Measurements from ENCODE around the gene SLC25A26. TPM values are rescaled to one million over a fixed set of nuclear protein-coding genes. Genes with fewer than 3 reads are reported as not detected.

The SLC25A26 gene
- total RNA-seq, 1 experiment from 2014 or later: 13.2 TPM

- in situ Hi-C loops (cut with HindIII; ENCODE audit: low pct_unique_long_range_greater_than_20kb, low sequenced_read_pairs): no loop called here
Observed at GRCh38 chr3:66409771-66410754, 189.3 kb downstream of the SLC25A26 start.

GRCh38 chr3:66410976-66411375 lies 190.2 kb downstream of the SLC25A26 start:
- H3K27ac ChIP-seq (ENCODE audit: low read length): no peak overlapping the region
- H3K4me3 ChIP-seq (ENCODE audit: low read depth in 2 of 2, low read length in 2 of 2): no peak overlapping the region
- H3K9me3 ChIP-seq (ENCODE audit: control insufficient read depth, insufficient read depth, low read depth, low read length): no peaks in the 10 kb centered on the region
- no TSS peak for BruUV-seq (replicated peaks)
- ChIA-PET POLR2A (no interaction called here), CTCF (no interaction called here)
- H3K27me3 ChIP-seq (ENCODE audit: control insufficient read depth, insufficient read depth, low read length): no peaks in the 10 kb centered on the region
- ATAC-seq (no peak), DNase-seq (ENCODE audit: low read depth, low spot score) (no peak)
- H3K4me1 ChIP-seq (ENCODE audit: control insufficient read depth, insufficient read depth, low read length): no peaks in the 10 kb centered on the region
- in situ Hi-C loops (cut with HindIII; ENCODE audit: low pct_unique_long_range_greater_than_20kb, low sequenced_read_pairs): no loop called here
- intact Hi-C loops (cut with micrococcal nuclease; ENCODE audit: unreplicated experiment): no loop called here
- H3K36me3 ChIP-seq (ENCODE audit: control insufficient read depth, insufficient read depth, low read length): no peaks in the 10 kb centered on the region
- no peak for TF ChIP-seq POLR2AphosphoS5 (IDR thresholded peaks at IDR 0.05; ENCODE audit: low read depth, low read length)
- TF ChIP-seq TCF7L2 (IDR thresholded peaks at IDR 0.05; ENCODE audit: low read depth, low read length): no peak

More at GRCh38 chr3:66409771-66410754, 189.3 kb downstream of the SLC25A26 start:
- H3K4me3 ChIP-seq (ENCODE audit: low read depth in 2 of 2, low read length in 2 of 2): no peak overlapping the region
- no peaks in the 10 kb centered on the region for H3K4me1 ChIP-seq (ENCODE audit: control insufficient read depth, insufficient read depth, low read length)
- intact Hi-C loops (cut with micrococcal nuclease; ENCODE audit: unreplicated experiment): loop anchor here (5.0 kb wide), 1 partner anchor 407 kb away; no protein-coding TSS in a partner anchor
- H3K9me3 ChIP-seq (ENCODE audit: control insufficient read depth, insufficient read depth, low read depth, low read length): no peaks in the 10 kb centered on the region
- ChIA-PET CTCF (no interaction called here), POLR2A (no interaction called here)
- no peak for DNase-seq (ENCODE audit: low read depth, low spot score)
- H3K36me3 ChIP-seq (ENCODE audit: control insufficient read depth, insufficient read depth, low read length): no peaks in the 10 kb centered on the region
- ATAC-seq: no peak
- TF ChIP-seq SIN3A (IDR thresholded peaks at IDR 0.05; ENCODE audit: borderline replicate concordance, insufficient read depth, low read depth, low read length): no peak
- TF ChIP-seq POLR2AphosphoS5 (IDR thresholded peaks at IDR 0.05; ENCODE audit: low read depth, low read length): no peak
- no peak for TF ChIP-seq TCF7L2 (IDR thresholded peaks at IDR 0.05; ENCODE audit: low read depth, low read length)
- TF ChIP-seq REST (IDR thresholded peaks at IDR 0.05; ENCODE audit: insufficient read depth in 1 of 2, low read depth in 2 of 2, low read length in 1 of 2): no peak
- TF ChIP-seq CTCF (IDR thresholded peaks at IDR 0.05): no peak
- BruUV-seq (replicated peaks): no TSS peak
- no peaks in the 10 kb centered on the region for H3K27me3 ChIP-seq (ENCODE audit: control insufficient read depth, insufficient read depth, low read length)
- no peak overlapping the region for H3K27ac ChIP-seq (ENCODE audit: low read length)

- no peak for TF ChIP-seq SIN3A (IDR thresholded peaks at IDR 0.05; ENCODE audit: borderline replicate concordance, insufficient read depth, low read depth, low read length)
- TF ChIP-seq POLR2AphosphoS5 (IDR thresholded peaks at IDR 0.05; ENCODE audit: low read depth, low read length): no peak
- TF ChIP-seq CTCF (IDR thresholded peaks at IDR 0.05): no peak
- TF ChIP-seq TCF7L2 (IDR thresholded peaks at IDR 0.05; ENCODE audit: low read depth, low read length): no peak
- no peak for TF ChIP-seq REST (IDR thresholded peaks at IDR 0.05; ENCODE audit: insufficient read depth in 1 of 2, low read depth in 2 of 2, low read length in 1 of 2)
- in situ Hi-C loops (cut with HindIII; ENCODE audit: low pct_unique_long_range_greater_than_20kb, low sequenced_read_pairs): no loop called here
- POLR2A ChIA-PET: no interaction called here
- CTCF ChIA-PET: no interaction called here
- H3K36me3 ChIP-seq (ENCODE audit: control insufficient read depth, insufficient read depth, low read length): no peaks in the 10 kb centered on the region
- DNase-seq (ENCODE audit: low read depth, low spot score) (no peak), ATAC-seq (no peak)
- intact Hi-C loops (cut with micrococcal nuclease; ENCODE audit: unreplicated experiment): no loop called here
- no peaks in the 10 kb centered on the region for H3K4me1 ChIP-seq (ENCODE audit: control insufficient read depth, insufficient read depth, low read length)
- no TSS peak for BruUV-seq (replicated peaks)
- H3K9me3 ChIP-seq (ENCODE audit: control insufficient read depth, insufficient read depth, low read depth, low read length): no peaks in the 10 kb centered on the region
- H3K27me3 ChIP-seq (ENCODE audit: control insufficient read depth, insufficient read depth, low read length): no peaks in the 10 kb centered on the region
- H3K4me3 ChIP-seq (ENCODE audit: low read depth in 2 of 2, low read length in 2 of 2): no peak overlapping the region
- no peak overlapping the region for H3K27ac ChIP-seq (ENCODE audit: low read length)
Observed at GRCh38 chr3:66411474-66411873, 190.7 kb downstream of the SLC25A26 start.
